Stimulated activated CD4-positive, alpha-beta T cell treated with anti-CD3 and anti-CD28 coated beads, Interleukin-1b, Interleukin-23, amount 100 ng/mL, for 1 hour (primary cell): ENCODE measurements around the gene KIF14.
A peak's percentile ranks its signal among the peaks of the same experiment; 100 is the strongest.
"Not testable (repeated sequence)": the region's sequence is repeated elsewhere in the genome, so short reads cannot be mapped to it uniquely, and the experiment has no call there.

Experiments used
- DNase-seq, 2 donors: peaks; one replicate each; pipeline ENCODE4 v3.0.0-alpha.2; 2020; ENCODE audit warnings: low read depth in 2 of 2

KIF14 gene

GRCh38 chr1:200546577-200546976, 74.0 kb downstream of the KIF14 start:
- DNase-seq, result no peak

- DNase-seq, result no peak
These were observed 78.4 kb downstream of the KIF14 start for GRCh38 chr1:200542162-200542561.

- no peak for DNase-seq
These were observed 80.3 kb downstream of the KIF14 start for GRCh38 chr1:200540281-200540680.

- no peak for DNase-seq
These were observed 82.4 kb downstream of the KIF14 start for GRCh38 chr1:200538179-200538578.

- no peak for DNase-seq
These were observed 84.9 kb downstream of the KIF14 start for GRCh38 chr1:200535605-200536004.

- DNase-seq, result peak in 1 of 2 donors; percentile 2
These were observed 89.8 kb downstream of the KIF14 start for GRCh38 chr1:200530623-200531261.

GRCh38 chr1:200528858-200529606, 91.5 kb downstream of the KIF14 start:
- DNase-seq, result no peak

- no peak for DNase-seq
These were observed 92.9 kb downstream of the KIF14 start for GRCh38 chr1:200527670-200528069.

GRCh38 chr1:200526709-200527612, 93.6 kb downstream of the KIF14 start:
- DNase-seq, result no peak

GRCh38 chr1:200525090-200525987, 95.2 kb downstream of the KIF14 start:
- DNase-seq, result no peak

GRCh38 chr1:200524551-200524950, 96.0 kb downstream of the KIF14 start:
- DNase-seq, result not testable (repeated sequence)

GRCh38 chr1:200524092-200524491, 96.5 kb downstream of the KIF14 start:
- DNase-seq, result no peak

GRCh38 chr1:200520735-200521134, 99.8 kb downstream of the KIF14 start:
- no peak for DNase-seq

GRCh38 chr1:200518524-200518923, 102.0 kb downstream of the KIF14 start:
- DNase-seq, result no peak

GRCh38 chr1:200512191-200512590, 108.4 kb downstream of the KIF14 start:
- no peak for DNase-seq

- DNase-seq, result peak; percentile 38 to 49
These were observed 110.3 kb downstream of the KIF14 start for GRCh38 chr1:200510228-200510623.

- DNase-seq, result no peak
These were observed 114.1 kb downstream of the KIF14 start for GRCh38 chr1:200506471-200506870.

GRCh38 chr1:200505257-200505656, 115.3 kb downstream of the KIF14 start:
- DNase-seq, result no peak
